Measurements from ENCODE around the gene TNS3. TPM values are rescaled to one million over a fixed set of nuclear protein-coding genes. Genes with fewer than 3 reads are reported as not detected.
A peak's percentile ranks its signal among the peaks of the same experiment; 100 is the strongest.

The TNS3 gene
- total RNA-seq, 5 donors from 2014 or later (not counting 1 experiment from before 2014, with no cell fraction given) = 0.58 to 3.7 (median 2.0) TPM

GRCh38 chr7:47478017-47478344 lies 103.9 kb downstream of the TNS3 start:
- 62% methylated on average over 6 of the region's 6 CpGs for WGBS (ENCODE audit: insufficient coverage)
- Histone ChIP-seq H3K4me3 (ENCODE audit: control insufficient read depth in 1 of 2, extremely low read depth in 1 of 2, low read length in 1 of 2) (no peak overlapping the region), H3K9me3 (no peaks in the 10 kb centered on the region), H3K27me3 (replicated peaks in 1 of 2; ENCODE audit: control insufficient read depth in 2 of 2, extremely low read depth in 1 of 2, insufficient read depth in 2 of 2, low read length in 1 of 2) (peaks cover 0 to 8% of the 10 kb centered on the region in 2 experiments), H3K4me1 (ENCODE audit: control insufficient read depth in 1 of 2, extremely low read depth in 1 of 2, insufficient read depth in 2 of 2, low read length in 2 of 2) (no peaks in the 10 kb centered on the region), H3K36me3 (ENCODE audit: control insufficient read depth in 2 of 2, extremely low read depth in 1 of 2, insufficient read depth in 1 of 2, low read length in 1 of 2) (no peaks in the 10 kb centered on the region), H3K27ac (ENCODE audit: low read length) (no peak overlapping the region)
- ATAC-seq (replicated peaks in 1 of 4) (no peak), DNase-seq (no peak)
- Mint-ChIP-seq H3K36me3 (no peaks in the 10 kb centered on the region), H3K9me3 (no peaks in the 10 kb centered on the region), H3K4me1 (peaks cover 0 to 2% (median 0%) of the 10 kb centered on the region in 3 donors), H3K27me3 (peaks cover 0 to 6% of the 10 kb centered on the region in 2 donors), H3K4me3 (no peak overlapping the region), H3K27ac (no peak overlapping the region)
- POLR2A ChIA-PET = no interaction called here
- CTCF ChIA-PET = no interaction called here

GRCh38 chr7:47477191-47478016 lies 104.5 kb downstream of the TNS3 start:
- Histone ChIP-seq H3K27ac (ENCODE audit: low read length) (no peak overlapping the region), H3K4me1 (ENCODE audit: control insufficient read depth in 1 of 2, extremely low read depth in 1 of 2, insufficient read depth in 2 of 2, low read length in 2 of 2) (no peaks in the 10 kb centered on the region)
- H3K9me3 Mint-ChIP-seq = no peaks in the 10 kb centered on the region

GRCh38 chr7:47475880-47476227 lies 106.1 kb downstream of the TNS3 start:
- no peak for ATAC-seq (replicated peaks in 1 of 4)
- H3K4me1 Mint-ChIP-seq = no peaks in the 10 kb centered on the region
- no peaks in the 10 kb centered on the region for H3K36me3 Mint-ChIP-seq
- H3K4me3 Mint-ChIP-seq = no peak overlapping the region
- H3K27ac Mint-ChIP-seq = no peak overlapping the region
- peaks cover 0 to 6% of the 10 kb centered on the region in 2 donors for H3K27me3 Mint-ChIP-seq
- Histone ChIP-seq H3K27ac (ENCODE audit: low read length) (no peak overlapping the region), H3K4me3 (ENCODE audit: control insufficient read depth in 1 of 2, extremely low read depth in 1 of 2, low read length in 1 of 2) (no peak overlapping the region), H3K36me3 (ENCODE audit: control insufficient read depth in 2 of 2, extremely low read depth in 1 of 2, insufficient read depth in 1 of 2, low read length in 1 of 2) (no peaks in the 10 kb centered on the region), H3K27me3 (replicated peaks in 1 of 2; ENCODE audit: control insufficient read depth in 2 of 2, extremely low read depth in 1 of 2, insufficient read depth in 2 of 2, low read length in 1 of 2) (peaks cover 0 to 10% of the 10 kb centered on the region in 2 experiments), H3K4me1 (ENCODE audit: control insufficient read depth in 1 of 2, extremely low read depth in 1 of 2, insufficient read depth in 2 of 2, low read length in 2 of 2) (no peaks in the 10 kb centered on the region), H3K9me3 (no peaks in the 10 kb centered on the region)
- DNase-seq = no peak
- H3K9me3 Mint-ChIP-seq = no peaks in the 10 kb centered on the region
- WGBS (ENCODE audit: insufficient coverage) = 79% methylated on average over 7 of the region's 7 CpGs
- ChIA-PET CTCF (no interaction called here), POLR2A (interaction anchor here in 1 of 2 donors (0.5 kb wide), 1 partner anchor 18 kb away, joined by 5 read pairs; no protein-coding TSS in a partner anchor)

More at GRCh38 chr7:47477191-47478016, 104.5 kb downstream of the TNS3 start:
- WGBS (ENCODE audit: insufficient coverage) = 73% methylated on average over 2 of the region's 8 CpGs
- H3K9me3 ChIP-seq = no peaks in the 10 kb centered on the region
- Mint-ChIP-seq H3K36me3 (no peaks in the 10 kb centered on the region), H3K4me3 (no peak overlapping the region), H3K4me1 (peaks cover 0 to 2% (median 0%) of the 10 kb centered on the region in 3 donors), H3K27me3 (peaks cover 0 to 6% of the 10 kb centered on the region in 2 donors), H3K27ac (no peak overlapping the region)
- H3K4me3 ChIP-seq (ENCODE audit: control insufficient read depth in 1 of 2, extremely low read depth in 1 of 2, low read length in 1 of 2) = no peak overlapping the region
- ChIA-PET POLR2A (no interaction called here), CTCF (no interaction called here)
- H3K27me3 ChIP-seq (replicated peaks in 1 of 2; ENCODE audit: control insufficient read depth in 2 of 2, extremely low read depth in 1 of 2, insufficient read depth in 2 of 2, low read length in 1 of 2) = peaks cover 0 to 8% of the 10 kb centered on the region in 2 experiments
- H3K36me3 ChIP-seq (ENCODE audit: control insufficient read depth in 2 of 2, extremely low read depth in 1 of 2, insufficient read depth in 1 of 2, low read length in 1 of 2) = no peaks in the 10 kb centered on the region
- no peak for DNase-seq
- no peak for ATAC-seq (replicated peaks in 1 of 4)

GRCh38 chr7:47474937-47475879 lies 106.7 kb downstream of the TNS3 start:
- Histone ChIP-seq H3K27me3 (replicated peaks in 1 of 2; ENCODE audit: control insufficient read depth in 2 of 2, extremely low read depth in 1 of 2, insufficient read depth in 2 of 2, low read length in 1 of 2) (peaks cover 0 to 10% of the 10 kb centered on the region in 2 experiments), H3K4me1 (ENCODE audit: control insufficient read depth in 1 of 2, extremely low read depth in 1 of 2, insufficient read depth in 2 of 2, low read length in 2 of 2) (no peaks in the 10 kb centered on the region), H3K4me3 (ENCODE audit: control insufficient read depth in 1 of 2, extremely low read depth in 1 of 2, low read length in 1 of 2) (no peak overlapping the region), H3K27ac (ENCODE audit: low read length) (no peak overlapping the region), H3K9me3 (no peaks in the 10 kb centered on the region), H3K36me3 (ENCODE audit: control insufficient read depth in 2 of 2, extremely low read depth in 1 of 2, insufficient read depth in 1 of 2, low read length in 1 of 2) (no peaks in the 10 kb centered on the region)
- Mint-ChIP-seq H3K4me3 (no peak overlapping the region), H3K27me3 (peaks cover 0 to 6% of the 10 kb centered on the region in 2 donors), H3K36me3 (no peaks in the 10 kb centered on the region), H3K27ac (no peak overlapping the region), H3K9me3 (no peaks in the 10 kb centered on the region), H3K4me1 (no peaks in the 10 kb centered on the region)
- 73% methylated on average over 21 of the region's 24 CpGs for WGBS (ENCODE audit: insufficient coverage)
- DNase-seq = peak in 10 of 35 experiments; percentile 1 to 50 (median 6)
- ChIA-PET POLR2A (interaction anchor here in 1 of 2 donors (0.5 kb wide), 1 partner anchor 19 kb away, joined by 5 read pairs; no protein-coding TSS in a partner anchor), CTCF (no interaction called here)
- peak in 1 of 4 experiments; percentile 25 for ATAC-seq (replicated peaks in 1 of 4)

- ATAC-seq (replicated peaks in 1 of 4) (no peak), DNase-seq (no peak)
- H3K9me3 Mint-ChIP-seq = no peaks in the 10 kb centered on the region
- H3K27me3 Mint-ChIP-seq = peaks cover 0 to 6% of the 10 kb centered on the region in 2 donors
- H3K36me3 Mint-ChIP-seq = no peaks in the 10 kb centered on the region
- H3K4me3 ChIP-seq (ENCODE audit: control insufficient read depth in 1 of 2, extremely low read depth in 1 of 2, low read length in 1 of 2) = no peak overlapping the region
- no peaks in the 10 kb centered on the region for H3K4me1 Mint-ChIP-seq
- no peaks in the 10 kb centered on the region for H3K4me1 ChIP-seq (ENCODE audit: control insufficient read depth in 1 of 2, extremely low read depth in 1 of 2, insufficient read depth in 2 of 2, low read length in 2 of 2)
- no peak overlapping the region for H3K4me3 Mint-ChIP-seq
- no peak overlapping the region for H3K27ac Mint-ChIP-seq
- POLR2A ChIA-PET = no interaction called here
- no peak overlapping the region for H3K27ac ChIP-seq (ENCODE audit: low read length)
- 97% methylated on average over 2 of the region's 2 CpGs for WGBS (ENCODE audit: insufficient coverage)
- H3K27me3 ChIP-seq (replicated peaks in 1 of 2; ENCODE audit: control insufficient read depth in 2 of 2, extremely low read depth in 1 of 2, insufficient read depth in 2 of 2, low read length in 1 of 2) = peaks cover 0 to 10% of the 10 kb centered on the region in 2 experiments
- H3K36me3 ChIP-seq (ENCODE audit: control insufficient read depth in 2 of 2, extremely low read depth in 1 of 2, insufficient read depth in 1 of 2, low read length in 1 of 2) = no peaks in the 10 kb centered on the region
- no peaks in the 10 kb centered on the region for H3K9me3 ChIP-seq
- CTCF ChIA-PET = no interaction called here
Measured at GRCh38 chr7:47474211-47474936, 107.5 kb downstream of the TNS3 start.
